Breast epithelium (tissue), 4 donors: ENCODE measurements around the gene DOCK10. TPM values are rescaled to one million over a fixed set of nuclear protein-coding genes. Genes with fewer than 3 reads are reported as not detected.
A peak's percentile ranks its signal among the peaks of the same experiment; 100 is the strongest.

ENCODE experiments used
- DNase-seq, 2 donors: peaks; one replicate each; pipeline ENCODE4 v3.0.0-alpha.2; 2019; ENCODE audit warnings: low spot score in 2 of 2
- H3K27ac ChIP-seq, 2 donors: fragments of 200-600 bp; sonication (generic) in 1 of 2; one replicate each; pipeline ENCODE4 v1.5.1; 2016 to 2019; ENCODE audit warnings: mild to moderate bottlenecking in 1 of 2
- H3K27me3 ChIP-seq, 2 donors: fragments of 200-600 bp; sonication (generic) in 1 of 2; one replicate each; pipeline versions ENCODE4 v1.5.1 to v1.6.0; 2017 to 2019; ENCODE audit warnings: control low read depth in 1 of 2, mild to moderate bottlenecking in 1 of 2
- H3K36me3 ChIP-seq: fragments of 200-600 bp; one replicate; pipeline ENCODE4 v1.5.1; 2019
- H3K4me1 ChIP-seq, 2 donors: fragments of 200-600 bp; sonication (generic); one replicate each; pipeline ENCODE4 v1.5.1; 2016 to 2019; ENCODE audit warnings: control low read depth in 1 of 2
- H3K4me3 ChIP-seq, 3 donors: fragments of 200-600 bp; sonication (generic); 1 replicate in 2 of 3; 2 replicates in 1 of 3; pipeline ENCODE4 v1.5.1; 2016 to 2019; ENCODE audit warnings: mild to moderate bottlenecking in 3 of 3, moderate library complexity in 2 of 3
- H3K9me3 ChIP-seq, 2 donors: fragments of 200-600 bp; sonication (generic) in 1 of 2; one replicate each; pipeline ENCODE4 v1.5.1; 2016 to 2019; ENCODE audit warnings: control low read depth in 1 of 2
- POLR2A ChIP-seq: fragments of 450-650 bp; IDR thresholded peaks from one replicate; pipeline ENCODE4 v1.6.1; 2016; ENCODE audit warnings: antibody characterized with exemption, mild to moderate bottlenecking, moderate library complexity
- POLR2AphosphoS5 ChIP-seq, 3 donors: sonication (generic); formaldehyde crosslinking; IDR thresholded peaks; one replicate each; pipeline ENCODE4 v1.6.1; 2017; ENCODE audit warnings: antibody characterized with exemption in 3 of 3
- intact Hi-C: fragments of 100-400 bp; cut with DNase I; formaldehyde crosslinking; loops from one replicate; pipeline ENCODE4 v1.15.1; 2023; ENCODE audit warnings: low total_unique reads
- total RNA-seq, 3 donors: library from RNA; depleted of rRNA; stranded (reverse); fragments of >200 nt; gene quantifications; one replicate each; pipeline ENCODE4 v1.1.0, GENCODE V29; 2016
- TF ChIP-seq, protein P1 (sequence below), 3 donors: fragments of 450-650 bp; IDR thresholded peaks; one replicate each; pipeline ENCODE4 v1.5.1; 2016 to 2017; ENCODE audit warnings: antibody characterized with exemption in 3 of 3, mild to moderate bottlenecking in 3 of 3, moderate library complexity in 3 of 3

Gene DOCK10
- total RNA-seq, 3 donors from 2014 or later = 13.8 to 23.9 (median 15.4) TPM

DNA sequence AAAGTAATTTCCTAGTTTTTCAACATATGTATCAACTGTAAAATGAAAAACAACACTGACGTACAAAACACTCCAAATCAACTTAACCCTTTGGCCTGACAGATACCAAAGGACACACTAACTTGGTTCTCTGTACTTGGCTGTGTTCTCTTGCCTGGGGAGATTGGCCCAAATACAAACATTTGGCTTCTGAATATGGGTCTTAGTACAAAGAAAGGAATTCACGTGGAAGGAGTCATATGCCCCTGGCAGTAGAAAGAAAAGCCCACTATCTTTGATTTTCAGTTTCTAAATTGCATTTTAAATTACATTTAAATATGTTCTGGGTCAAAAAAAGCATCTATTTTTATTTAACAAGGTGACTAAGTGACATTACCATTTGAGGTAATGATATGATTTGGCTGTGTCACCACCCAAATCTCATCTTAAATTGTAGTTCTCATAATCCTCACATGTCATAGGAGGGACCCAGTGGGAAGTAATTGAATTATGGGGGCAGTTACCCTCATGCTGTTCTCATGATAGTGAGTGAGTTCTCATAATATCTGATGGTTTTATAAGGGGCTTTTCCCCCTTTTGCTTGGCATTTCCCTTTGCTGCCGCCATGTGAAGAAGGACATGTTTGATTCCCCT is 172.6 kb downstream of the DOCK10 start:
- DNase-seq = peak in 1 of 2 donors; percentile 35
- Histone ChIP-seq H3K9me3 (no peaks in the 10 kb centered on the region), H3K4me3 (no peak overlapping the region), H3K4me1 (no peaks in the 10 kb centered on the region), H3K27ac (peak overlapping the region; percentile 50 to 66), H3K27me3 (no peaks in the 10 kb centered on the region), H3K36me3 (no peaks in the 10 kb centered on the region)
- intact Hi-C loops = no loop called here
- TF ChIP-seq, protein P1, sequence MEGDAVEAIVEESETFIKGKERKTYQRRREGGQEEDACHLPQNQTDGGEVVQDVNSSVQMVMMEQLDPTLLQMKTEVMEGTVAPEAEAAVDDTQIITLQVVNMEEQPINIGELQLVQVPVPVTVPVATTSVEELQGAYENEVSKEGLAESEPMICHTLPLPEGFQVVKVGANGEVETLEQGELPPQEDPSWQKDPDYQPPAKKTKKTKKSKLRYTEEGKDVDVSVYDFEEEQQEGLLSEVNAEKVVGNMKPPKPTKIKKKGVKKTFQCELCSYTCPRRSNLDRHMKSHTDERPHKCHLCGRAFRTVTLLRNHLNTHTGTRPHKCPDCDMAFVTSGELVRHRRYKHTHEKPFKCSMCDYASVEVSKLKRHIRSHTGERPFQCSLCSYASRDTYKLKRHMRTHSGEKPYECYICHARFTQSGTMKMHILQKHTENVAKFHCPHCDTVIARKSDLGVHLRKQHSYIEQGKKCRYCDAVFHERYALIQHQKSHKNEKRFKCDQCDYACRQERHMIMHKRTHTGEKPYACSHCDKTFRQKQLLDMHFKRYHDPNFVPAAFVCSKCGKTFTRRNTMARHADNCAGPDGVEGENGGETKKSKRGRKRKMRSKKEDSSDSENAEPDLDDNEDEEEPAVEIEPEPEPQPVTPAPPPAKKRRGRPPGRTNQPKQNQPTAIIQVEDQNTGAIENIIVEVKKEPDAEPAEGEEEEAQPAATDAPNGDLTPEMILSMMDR (IDR thresholded peaks at IDR 0.05) = no peak
- TF ChIP-seq POLR2A (no peak), POLR2AphosphoS5 (IDR thresholded peaks at IDR 0.05) (no peak)

DNA sequence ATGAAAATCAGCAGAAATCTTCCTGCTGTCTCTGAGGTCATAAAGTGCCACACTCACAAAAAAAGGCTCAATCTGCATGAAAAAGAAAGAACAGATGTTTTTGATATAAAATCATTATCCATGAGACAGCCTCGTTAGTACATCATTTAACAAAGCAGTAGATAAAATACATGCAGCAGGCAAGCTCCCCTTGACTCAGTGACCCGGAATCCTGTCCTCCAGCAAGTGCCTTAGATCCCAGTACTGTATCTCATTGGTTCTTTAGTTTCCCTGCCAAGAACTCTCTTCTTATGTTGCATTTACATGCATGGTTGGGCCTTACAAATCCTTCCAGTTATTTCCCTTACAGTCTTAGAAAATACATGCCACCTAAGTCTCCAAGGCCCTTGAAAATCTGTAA is 177.3 kb downstream of the DOCK10 start:
- H3K27me3 ChIP-seq = no peaks in the 10 kb centered on the region
- no peaks in the 10 kb centered on the region for H3K36me3 ChIP-seq
- no peak for DNase-seq
- H3K9me3 ChIP-seq = no peaks in the 10 kb centered on the region
- no peak overlapping the region for H3K4me3 ChIP-seq
- intact Hi-C loops = no loop called here
- no peaks in the 10 kb centered on the region for H3K4me1 ChIP-seq
- TF ChIP-seq POLR2A (no peak), POLR2AphosphoS5 (IDR thresholded peaks at IDR 0.05) (no peak)
- TF ChIP-seq, protein P1 (IDR thresholded peaks at IDR 0.05) = no peak
- H3K27ac ChIP-seq = no peak overlapping the region

DNA sequence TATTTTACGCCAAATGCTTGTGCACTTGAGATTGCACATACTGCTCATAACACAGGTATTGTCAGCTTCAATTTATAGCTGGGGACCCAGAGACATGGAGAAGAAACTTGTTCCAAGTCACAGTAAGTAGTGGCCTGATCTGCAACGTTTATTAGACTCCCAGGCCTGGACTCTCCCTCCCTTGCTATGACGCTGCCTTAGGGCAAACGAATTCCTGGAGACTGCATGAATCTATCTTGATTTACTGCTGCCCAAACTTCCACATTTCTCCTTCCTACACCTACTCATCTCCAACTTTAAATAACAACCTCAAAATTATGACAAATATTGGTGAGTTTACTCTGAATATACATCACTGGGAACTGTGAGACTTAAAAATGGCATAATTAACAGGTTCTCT is 181.0 kb downstream of the DOCK10 start:
- Histone ChIP-seq H3K4me3 (no peak overlapping the region), H3K4me1 (no peaks in the 10 kb centered on the region), H3K9me3 (no peaks in the 10 kb centered on the region), H3K27ac (peak overlapping the region; percentile 48 to 61), H3K36me3 (no peaks in the 10 kb centered on the region), H3K27me3 (no peaks in the 10 kb centered on the region)
- TF ChIP-seq, protein P1 (IDR thresholded peaks at IDR 0.05) = no peak
- TF ChIP-seq POLR2A (no peak), POLR2AphosphoS5 (IDR thresholded peaks at IDR 0.05) (no peak)
- intact Hi-C loops = no loop called here
- DNase-seq = peak in 1 of 2 donors; percentile 26

DNA sequence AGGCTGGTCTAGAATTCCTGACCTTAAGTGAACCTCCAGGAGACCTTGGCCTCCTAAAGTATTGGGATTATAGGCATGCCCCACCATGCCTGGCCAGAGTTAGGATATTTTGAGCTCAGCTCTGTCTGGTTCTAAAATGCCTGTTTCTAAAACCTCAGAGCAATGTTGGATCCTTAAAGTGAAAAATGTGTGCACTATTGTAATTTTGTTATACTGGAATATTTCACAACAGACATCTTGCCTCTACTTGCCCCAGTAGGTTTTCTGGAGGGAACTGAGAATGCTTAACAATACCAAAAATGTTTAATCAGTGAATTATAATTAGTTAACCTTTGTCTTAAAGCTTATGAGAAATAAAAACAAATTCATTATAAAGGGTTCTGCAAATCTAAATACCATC is 181.5 kb downstream of the DOCK10 start:
- no peaks in the 10 kb centered on the region for H3K9me3 ChIP-seq
- TF ChIP-seq, protein P1 (IDR thresholded peaks at IDR 0.05) = no peak
- no peak for TF ChIP-seq POLR2A
- no peak for TF ChIP-seq POLR2AphosphoS5 (IDR thresholded peaks at IDR 0.05)
- H3K4me3 ChIP-seq = no peak overlapping the region
- H3K4me1 ChIP-seq = no peaks in the 10 kb centered on the region
- intact Hi-C loops = no loop called here
- H3K27ac ChIP-seq = peak overlapping the region; percentile 48 to 61
- H3K36me3 ChIP-seq = no peaks in the 10 kb centered on the region
- no peak for DNase-seq
- H3K27me3 ChIP-seq = no peaks in the 10 kb centered on the region

DNA sequence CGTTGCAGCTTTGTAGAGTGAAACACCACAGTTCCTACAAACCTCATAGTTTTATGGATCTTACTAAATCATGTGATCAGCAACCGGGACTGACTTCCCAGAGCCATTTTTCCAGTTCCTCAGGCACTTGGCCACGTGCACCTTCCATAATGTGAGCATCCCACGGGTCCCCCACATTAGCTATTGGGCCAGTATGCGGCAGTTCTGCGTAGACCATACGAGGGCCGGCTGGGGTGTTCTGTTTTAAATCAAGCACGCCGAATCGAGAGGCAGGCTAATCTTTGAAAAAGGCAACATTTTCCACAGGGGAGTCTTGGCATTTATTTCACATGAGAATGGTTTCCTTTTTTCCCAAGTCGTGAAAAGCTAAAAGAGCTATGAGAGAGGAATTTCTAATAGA is 190.5 kb downstream of the DOCK10 start:
- TF ChIP-seq, protein P1 (IDR thresholded peaks at IDR 0.05) = no peak
- TF ChIP-seq POLR2AphosphoS5 (IDR thresholded peaks at IDR 0.05) (no peak), POLR2A (no peak)
- no peaks in the 10 kb centered on the region for H3K36me3 ChIP-seq
- H3K4me3 ChIP-seq = no peak overlapping the region
- intact Hi-C loops = loop anchor here (2.0 kb wide), 1 partner anchor 71 kb away; no protein-coding TSS in a partner anchor
- no peaks in the 10 kb centered on the region for H3K27me3 ChIP-seq
- no peaks in the 10 kb centered on the region for H3K4me1 ChIP-seq
- no peaks in the 10 kb centered on the region for H3K9me3 ChIP-seq
- H3K27ac ChIP-seq = no peak overlapping the region
- no peak for DNase-seq
